GM23338 (cell line): ENCODE results near the gene SIK2.

Experiments
- CREB1 ChIP-seq: fragments of 250-450 bp; sonication (Bioruptor Pico); IDR thresholded peaks from 2 replicates; pipeline ENCODE4 v1.5.0; 2020; ENCODE audit warnings: low read depth, mild to moderate bottlenecking, moderate library complexity
- EZH2 ChIP-seq: fragments of 200-600 bp; sonication (generic); IDR thresholded peaks from one replicate; pipeline ENCODE4 v1.8.0; 2017; ENCODE audit warnings: antibody characterized with exemption, mild to moderate bottlenecking, low read depth; ENCODE audit not compliant: unreplicated experiment
- EZH2phosphoT487 ChIP-seq: fragments of 200-600 bp; sonication (generic); IDR thresholded peaks from one replicate; pipeline ENCODE4 v1.8.1; 2018; ENCODE audit warnings: antibody characterized with exemption; ENCODE audit not compliant: unreplicated experiment
- JUNB ChIP-seq: IDR thresholded peaks from one replicate; pipeline ENCODE4 v1.6.1; 2016; ENCODE audit warnings: antibody characterized with exemption; ENCODE audit not compliant: unreplicated experiment
- NANOG ChIP-seq: IDR thresholded peaks from 2 replicates; pipeline ENCODE4 v1.6.1; 2016; ENCODE audit warnings: antibody characterized with exemption, borderline replicate concordance
- POLR2AphosphoS5 ChIP-seq: IDR thresholded peaks from 2 replicates; pipeline ENCODE4 v1.6.1; 2016; ENCODE audit warnings: antibody characterized with exemption, low read depth
- TF ChIP-seq, protein P1 (sequence below), 2 experiments: fragments of 200-600 bp in 1 of 2; sonication (generic) in 1 of 2; conservative IDR thresholded peaks; 2 replicates each; pipeline versions ENCODE4 v1.5.1 to v1.6.1; 2016 to 2017; ENCODE audit warnings: antibody characterized with exemption in 2 of 2, low read depth in 2 of 2, mild to moderate bottlenecking in 2 of 2, moderate library complexity in 1 of 2
- TF ChIP-seq, protein P2 (sequence below): IDR thresholded peaks from one replicate; pipeline ENCODE4 v1.6.1; 2018; ENCODE audit warnings: antibody characterized with exemption; ENCODE audit not compliant: unreplicated experiment
- TF ChIP-seq, protein P3 (sequence below): fragments of 250-450 bp; sonication (Bioruptor Pico); IDR thresholded peaks from 2 replicates; pipeline ENCODE4 v1.5.0; 2020; ENCODE audit warnings: mild to moderate bottlenecking, moderate library complexity
- TF ChIP-seq, protein P4 (sequence below): IDR thresholded peaks from 2 replicates; pipeline ENCODE4 v1.6.1; 2016; ENCODE audit warnings: antibody characterized with exemption

DNA sequence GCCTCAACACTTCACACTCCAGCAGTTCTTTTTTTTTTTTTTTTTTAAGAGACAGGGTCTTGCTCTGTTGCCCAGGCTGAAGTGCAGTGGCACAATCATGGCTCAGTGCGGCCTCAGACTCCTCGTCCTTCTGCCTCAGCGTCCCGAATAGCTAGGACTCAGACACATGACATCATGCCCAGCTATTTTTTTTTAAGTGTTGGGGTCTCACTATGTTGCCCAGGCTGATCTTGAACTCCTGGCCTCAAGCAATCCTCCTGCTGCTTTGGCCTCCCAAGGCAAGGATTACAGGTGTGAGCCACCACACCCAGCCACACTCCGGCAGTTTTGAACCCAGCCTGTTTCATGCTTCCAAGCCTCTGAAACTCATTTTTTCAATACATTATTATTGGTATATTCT, 160.3 kb downstream of the SIK2 start:
- TF ChIP-seq, protein P1, sequence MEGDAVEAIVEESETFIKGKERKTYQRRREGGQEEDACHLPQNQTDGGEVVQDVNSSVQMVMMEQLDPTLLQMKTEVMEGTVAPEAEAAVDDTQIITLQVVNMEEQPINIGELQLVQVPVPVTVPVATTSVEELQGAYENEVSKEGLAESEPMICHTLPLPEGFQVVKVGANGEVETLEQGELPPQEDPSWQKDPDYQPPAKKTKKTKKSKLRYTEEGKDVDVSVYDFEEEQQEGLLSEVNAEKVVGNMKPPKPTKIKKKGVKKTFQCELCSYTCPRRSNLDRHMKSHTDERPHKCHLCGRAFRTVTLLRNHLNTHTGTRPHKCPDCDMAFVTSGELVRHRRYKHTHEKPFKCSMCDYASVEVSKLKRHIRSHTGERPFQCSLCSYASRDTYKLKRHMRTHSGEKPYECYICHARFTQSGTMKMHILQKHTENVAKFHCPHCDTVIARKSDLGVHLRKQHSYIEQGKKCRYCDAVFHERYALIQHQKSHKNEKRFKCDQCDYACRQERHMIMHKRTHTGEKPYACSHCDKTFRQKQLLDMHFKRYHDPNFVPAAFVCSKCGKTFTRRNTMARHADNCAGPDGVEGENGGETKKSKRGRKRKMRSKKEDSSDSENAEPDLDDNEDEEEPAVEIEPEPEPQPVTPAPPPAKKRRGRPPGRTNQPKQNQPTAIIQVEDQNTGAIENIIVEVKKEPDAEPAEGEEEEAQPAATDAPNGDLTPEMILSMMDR (conservative IDR thresholded peaks at IDR 0.05; ENCODE audit: low read depth in 2 of 2), result no peak
- no peak for TF ChIP-seq NANOG
- TF ChIP-seq, protein P2, sequence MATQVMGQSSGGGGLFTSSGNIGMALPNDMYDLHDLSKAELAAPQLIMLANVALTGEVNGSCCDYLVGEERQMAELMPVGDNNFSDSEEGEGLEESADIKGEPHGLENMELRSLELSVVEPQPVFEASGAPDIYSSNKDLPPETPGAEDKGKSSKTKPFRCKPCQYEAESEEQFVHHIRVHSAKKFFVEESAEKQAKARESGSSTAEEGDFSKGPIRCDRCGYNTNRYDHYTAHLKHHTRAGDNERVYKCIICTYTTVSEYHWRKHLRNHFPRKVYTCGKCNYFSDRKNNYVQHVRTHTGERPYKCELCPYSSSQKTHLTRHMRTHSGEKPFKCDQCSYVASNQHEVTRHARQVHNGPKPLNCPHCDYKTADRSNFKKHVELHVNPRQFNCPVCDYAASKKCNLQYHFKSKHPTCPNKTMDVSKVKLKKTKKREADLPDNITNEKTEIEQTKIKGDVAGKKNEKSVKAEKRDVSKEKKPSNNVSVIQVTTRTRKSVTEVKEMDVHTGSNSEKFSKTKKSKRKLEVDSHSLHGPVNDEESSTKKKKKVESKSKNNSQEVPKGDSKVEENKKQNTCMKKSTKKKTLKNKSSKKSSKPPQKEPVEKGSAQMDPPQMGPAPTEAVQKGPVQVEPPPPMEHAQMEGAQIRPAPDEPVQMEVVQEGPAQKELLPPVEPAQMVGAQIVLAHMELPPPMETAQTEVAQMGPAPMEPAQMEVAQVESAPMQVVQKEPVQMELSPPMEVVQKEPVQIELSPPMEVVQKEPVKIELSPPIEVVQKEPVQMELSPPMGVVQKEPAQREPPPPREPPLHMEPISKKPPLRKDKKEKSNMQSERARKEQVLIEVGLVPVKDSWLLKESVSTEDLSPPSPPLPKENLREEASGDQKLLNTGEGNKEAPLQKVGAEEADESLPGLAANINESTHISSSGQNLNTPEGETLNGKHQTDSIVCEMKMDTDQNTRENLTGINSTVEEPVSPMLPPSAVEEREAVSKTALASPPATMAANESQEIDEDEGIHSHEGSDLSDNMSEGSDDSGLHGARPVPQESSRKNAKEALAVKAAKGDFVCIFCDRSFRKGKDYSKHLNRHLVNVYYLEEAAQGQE, result no peak
- TF ChIP-seq EZH2, result no peak
- no peak for TF ChIP-seq POLR2AphosphoS5
- TF ChIP-seq CREB1 (CRISPR knock-in tag), result no peak
- no peak for TF ChIP-seq EZH2phosphoT487
- TF ChIP-seq, protein P3, sequence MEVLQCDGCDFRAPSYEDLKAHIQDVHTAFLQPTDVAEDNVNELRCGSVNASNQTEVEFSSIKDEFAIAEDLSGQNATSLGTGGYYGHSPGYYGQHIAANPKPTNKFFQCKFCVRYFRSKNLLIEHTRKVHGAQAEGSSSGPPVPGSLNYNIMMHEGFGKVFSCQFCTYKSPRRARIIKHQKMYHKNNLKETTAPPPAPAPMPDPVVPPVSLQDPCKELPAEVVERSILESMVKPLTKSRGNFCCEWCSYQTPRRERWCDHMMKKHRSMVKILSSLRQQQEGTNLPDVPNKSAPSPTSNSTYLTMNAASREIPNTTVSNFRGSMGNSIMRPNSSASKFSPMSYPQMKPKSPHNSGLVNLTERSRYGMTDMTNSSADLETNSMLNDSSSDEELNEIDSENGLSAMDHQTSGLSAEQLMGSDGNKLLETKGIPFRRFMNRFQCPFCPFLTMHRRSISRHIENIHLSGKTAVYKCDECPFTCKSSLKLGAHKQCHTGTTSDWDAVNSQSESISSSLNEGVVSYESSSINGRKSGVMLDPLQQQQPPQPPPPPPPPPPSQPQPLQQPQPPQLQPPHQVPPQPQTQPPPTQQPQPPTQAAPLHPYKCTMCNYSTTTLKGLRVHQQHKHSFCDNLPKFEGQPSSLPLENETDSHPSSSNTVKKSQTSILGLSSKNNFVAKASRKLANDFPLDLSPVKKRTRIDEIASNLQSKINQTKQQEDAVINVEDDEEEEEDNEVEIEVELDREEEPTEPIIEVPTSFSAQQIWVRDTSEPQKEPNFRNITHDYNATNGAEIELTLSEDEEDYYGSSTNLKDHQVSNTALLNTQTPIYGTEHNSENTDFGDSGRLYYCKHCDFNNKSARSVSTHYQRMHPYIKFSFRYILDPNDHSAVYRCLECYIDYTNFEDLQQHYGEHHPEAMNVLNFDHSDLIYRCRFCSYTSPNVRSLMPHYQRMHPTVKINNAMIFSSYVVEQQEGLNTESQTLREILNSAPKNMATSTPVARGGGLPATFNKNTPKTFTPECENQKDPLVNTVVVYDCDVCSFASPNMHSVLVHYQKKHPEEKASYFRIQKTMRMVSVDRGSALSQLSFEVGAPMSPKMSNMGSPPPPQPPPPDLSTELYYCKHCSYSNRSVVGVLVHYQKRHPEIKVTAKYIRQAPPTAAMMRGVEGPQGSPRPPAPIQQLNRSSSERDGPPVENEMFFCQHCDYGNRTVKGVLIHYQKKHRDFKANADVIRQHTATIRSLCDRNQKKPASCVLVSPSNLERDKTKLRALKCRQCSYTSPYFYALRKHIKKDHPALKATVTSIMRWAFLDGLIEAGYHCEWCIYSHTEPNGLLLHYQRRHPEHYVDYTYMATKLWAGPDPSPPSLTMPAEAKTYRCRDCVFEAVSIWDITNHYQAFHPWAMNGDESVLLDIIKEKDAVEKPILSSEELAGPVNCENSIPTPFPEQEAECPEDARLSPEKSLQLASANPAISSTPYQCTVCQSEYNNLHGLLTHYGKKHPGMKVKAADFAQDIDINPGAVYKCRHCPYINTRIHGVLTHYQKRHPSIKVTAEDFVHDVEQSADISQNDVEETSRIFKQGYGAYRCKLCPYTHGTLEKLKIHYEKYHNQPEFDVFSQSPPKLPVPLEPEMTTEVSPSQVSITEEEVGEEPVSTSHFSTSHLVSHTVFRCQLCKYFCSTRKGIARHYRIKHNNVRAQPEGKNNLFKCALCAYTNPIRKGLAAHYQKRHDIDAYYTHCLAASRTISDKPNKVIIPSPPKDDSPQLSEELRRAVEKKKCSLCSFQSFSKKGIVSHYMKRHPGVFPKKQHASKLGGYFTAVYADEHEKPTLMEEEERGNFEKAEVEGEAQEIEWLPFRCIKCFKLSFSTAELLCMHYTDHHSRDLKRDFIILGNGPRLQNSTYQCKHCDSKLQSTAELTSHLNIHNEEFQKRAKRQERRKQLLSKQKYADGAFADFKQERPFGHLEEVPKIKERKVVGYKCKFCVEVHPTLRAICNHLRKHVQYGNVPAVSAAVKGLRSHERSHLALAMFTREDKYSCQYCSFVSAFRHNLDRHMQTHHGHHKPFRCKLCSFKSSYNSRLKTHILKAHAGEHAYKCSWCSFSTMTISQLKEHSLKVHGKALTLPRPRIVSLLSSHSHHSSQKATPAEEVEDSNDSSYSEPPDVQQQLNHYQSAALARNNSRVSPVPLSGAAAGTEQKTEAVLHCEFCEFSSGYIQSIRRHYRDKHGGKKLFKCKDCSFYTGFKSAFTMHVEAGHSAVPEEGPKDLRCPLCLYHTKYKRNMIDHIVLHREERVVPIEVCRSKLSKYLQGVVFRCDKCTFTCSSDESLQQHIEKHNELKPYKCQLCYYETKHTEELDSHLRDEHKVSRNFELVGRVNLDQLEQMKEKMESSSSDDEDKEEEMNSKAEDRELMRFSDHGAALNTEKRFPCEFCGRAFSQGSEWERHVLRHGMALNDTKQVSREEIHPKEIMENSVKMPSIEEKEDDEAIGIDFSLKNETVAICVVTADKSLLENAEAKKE (CRISPR knock-in tag), result no peak
- TF ChIP-seq, protein P4, sequence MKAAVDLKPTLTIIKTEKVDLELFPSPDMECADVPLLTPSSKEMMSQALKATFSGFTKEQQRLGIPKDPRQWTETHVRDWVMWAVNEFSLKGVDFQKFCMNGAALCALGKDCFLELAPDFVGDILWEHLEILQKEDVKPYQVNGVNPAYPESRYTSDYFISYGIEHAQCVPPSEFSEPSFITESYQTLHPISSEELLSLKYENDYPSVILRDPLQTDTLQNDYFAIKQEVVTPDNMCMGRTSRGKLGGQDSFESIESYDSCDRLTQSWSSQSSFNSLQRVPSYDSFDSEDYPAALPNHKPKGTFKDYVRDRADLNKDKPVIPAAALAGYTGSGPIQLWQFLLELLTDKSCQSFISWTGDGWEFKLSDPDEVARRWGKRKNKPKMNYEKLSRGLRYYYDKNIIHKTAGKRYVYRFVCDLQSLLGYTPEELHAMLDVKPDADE, result no peak
- TF ChIP-seq JUNB, result no peak
